MG63 (cell line): ENCODE data around the gene TCF7. TPM values are rescaled to one million over a fixed set of nuclear protein-coding genes. Genes with fewer than 3 reads are reported as not detected.

Source experiments
- DNase-seq: peaks from one replicate; pipeline ENCODE4 v3.0.0-alpha.2; 2020
- H3K27me3 ChIP-seq: fragments of 250-450 bp; sonication (Bioruptor Pico); 2 replicates; pipeline ENCODE4 v1.5.1; 2020; ENCODE audit warnings: mild to moderate bottlenecking, moderate library complexity
- H3K36me3 ChIP-seq: fragments of 250-450 bp; sonication (Bioruptor Pico); 2 replicates; pipeline ENCODE4 v1.5.1; 2020; ENCODE audit warnings: mild to moderate bottlenecking, moderate library complexity
- H3K4me3 ChIP-seq: fragments of 250-450 bp; sonication (Bioruptor Pico); 2 replicates; pipeline ENCODE4 v1.5.1; 2020; ENCODE audit warnings: mild to moderate bottlenecking, moderate library complexity
- H3K9me3 ChIP-seq: fragments of 250-450 bp; sonication (Bioruptor Pico); 2 replicates; pipeline ENCODE4 v1.5.1; 2020; ENCODE audit warnings: mild to moderate bottlenecking, moderate library complexity
- total RNA-seq: library from RNA; depleted of rRNA; stranded (reverse); fragments of >200 nt; shearing (Covaris generic); gene quantifications from 2 replicates; pipeline ENCODE4 v1.2.3, GENCODE V29; 2014; ENCODE audit warnings: low replicate concordance

TCF7 gene
- total RNA-seq, 1 experiment from 2014 or later = 12.0 TPM

- DNase-seq = no peak
- Histone ChIP-seq H3K4me3 (no peak overlapping the region), H3K9me3 (no peaks in the 10 kb centered on the region), H3K27me3 (no peaks in the 10 kb centered on the region), H3K36me3 (peaks cover 85% of the 10 kb centered on the region)
These were observed 18.9 kb downstream of the TCF7 start for GRCh38 chr5:134133188-134133994.

- Histone ChIP-seq H3K36me3 (peaks cover 89% of the 10 kb centered on the region), H3K9me3 (no peaks in the 10 kb centered on the region), H3K4me3 (no peak overlapping the region), H3K27me3 (no peaks in the 10 kb centered on the region)
- no peak for DNase-seq
These were observed 19.6 kb downstream of the TCF7 start for GRCh38 chr5:134133995-134134541.

DNA sequence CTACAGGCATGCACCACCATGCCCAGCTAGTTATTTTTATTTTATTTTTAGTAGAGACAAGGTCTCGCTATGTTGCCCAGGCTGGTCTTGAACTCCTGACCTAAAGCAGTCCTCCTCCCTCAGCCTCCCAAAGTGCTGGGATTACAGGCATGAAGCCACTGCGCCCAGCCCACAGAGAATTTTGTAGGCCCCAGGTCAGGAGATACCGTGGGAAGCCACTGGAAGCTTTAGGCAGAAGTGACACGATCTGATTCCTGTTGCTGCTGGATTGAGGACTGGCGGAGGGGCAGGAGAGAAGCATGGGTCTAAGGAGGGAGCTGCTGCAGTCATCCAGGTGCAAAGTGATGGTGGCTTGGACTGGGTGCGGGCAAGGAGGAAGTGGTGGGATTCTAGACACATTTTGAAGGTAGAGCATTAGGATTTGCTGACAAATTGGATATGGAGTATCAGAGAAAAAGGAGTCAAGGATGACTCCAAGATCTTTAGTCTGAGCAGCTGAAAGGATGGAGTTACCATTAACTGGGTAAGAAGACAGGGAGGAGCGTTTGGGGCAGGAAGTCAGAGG is 20.7 kb downstream of the TCF7 start:
- H3K4me3 ChIP-seq = no peak overlapping the region
- peaks cover 90% of the 10 kb centered on the region for H3K36me3 ChIP-seq
- no peaks in the 10 kb centered on the region for H3K9me3 ChIP-seq
- no peak for DNase-seq
- H3K27me3 ChIP-seq = no peaks in the 10 kb centered on the region

DNA sequence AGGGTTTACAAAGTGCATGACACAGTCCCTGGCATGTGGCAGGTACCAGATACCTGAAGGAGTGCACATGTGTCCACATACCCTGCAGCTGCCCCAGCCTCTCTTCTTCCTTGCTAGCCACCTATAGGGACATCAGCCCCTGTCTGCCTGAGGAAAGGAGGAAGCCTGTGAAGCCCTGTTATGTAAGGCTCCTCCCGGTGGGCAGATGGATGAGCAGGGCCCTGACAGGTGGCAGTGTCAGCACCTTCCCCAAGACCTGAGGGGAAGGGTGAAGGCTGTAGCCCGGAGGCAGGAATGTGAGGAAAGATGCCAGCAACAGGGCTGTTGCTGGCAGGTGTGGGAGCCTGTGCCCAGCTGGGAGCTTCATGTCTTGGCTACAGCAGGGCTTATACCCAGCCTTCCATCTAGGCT is 21.7 kb downstream of the TCF7 start:
- no peak for DNase-seq
- Histone ChIP-seq H3K4me3 (no peak overlapping the region), H3K36me3 (peaks cover 88% of the 10 kb centered on the region), H3K9me3 (no peaks in the 10 kb centered on the region), H3K27me3 (no peaks in the 10 kb centered on the region)

DNA sequence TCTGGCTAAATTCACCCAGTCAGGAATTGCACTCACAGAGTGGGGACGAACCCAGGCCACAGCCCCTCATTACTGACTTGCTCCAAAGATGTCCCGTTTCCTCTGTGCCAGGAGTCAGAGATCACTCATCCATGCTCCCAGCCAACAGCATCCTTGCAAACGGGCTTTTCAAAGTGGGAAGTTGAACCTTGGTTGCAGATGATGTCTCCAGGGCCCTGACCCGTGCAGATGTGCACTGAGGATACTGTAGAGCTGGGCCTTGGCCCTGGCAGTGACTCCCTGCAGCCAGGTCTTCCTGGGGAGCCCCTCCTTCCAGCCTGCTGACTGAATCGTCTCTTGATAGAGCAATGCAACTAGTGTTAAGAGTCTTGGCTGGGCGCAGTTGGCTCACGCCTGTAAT is 22.3 kb downstream of the TCF7 start:
- H3K36me3 ChIP-seq = peaks cover 87% of the 10 kb centered on the region
- H3K27me3 ChIP-seq = no peaks in the 10 kb centered on the region
- DNase-seq = no peak
- H3K4me3 ChIP-seq = no peak overlapping the region
- H3K9me3 ChIP-seq = no peaks in the 10 kb centered on the region

- H3K36me3 ChIP-seq = peaks cover 87% of the 10 kb centered on the region
- H3K4me3 ChIP-seq = no peak overlapping the region
- peak; percentile 51 for DNase-seq
- H3K9me3 ChIP-seq = no peaks in the 10 kb centered on the region
- H3K27me3 ChIP-seq = no peaks in the 10 kb centered on the region
These were observed 24.2 kb downstream of the TCF7 start for GRCh38 chr5:134138416-134139376.

DNA sequence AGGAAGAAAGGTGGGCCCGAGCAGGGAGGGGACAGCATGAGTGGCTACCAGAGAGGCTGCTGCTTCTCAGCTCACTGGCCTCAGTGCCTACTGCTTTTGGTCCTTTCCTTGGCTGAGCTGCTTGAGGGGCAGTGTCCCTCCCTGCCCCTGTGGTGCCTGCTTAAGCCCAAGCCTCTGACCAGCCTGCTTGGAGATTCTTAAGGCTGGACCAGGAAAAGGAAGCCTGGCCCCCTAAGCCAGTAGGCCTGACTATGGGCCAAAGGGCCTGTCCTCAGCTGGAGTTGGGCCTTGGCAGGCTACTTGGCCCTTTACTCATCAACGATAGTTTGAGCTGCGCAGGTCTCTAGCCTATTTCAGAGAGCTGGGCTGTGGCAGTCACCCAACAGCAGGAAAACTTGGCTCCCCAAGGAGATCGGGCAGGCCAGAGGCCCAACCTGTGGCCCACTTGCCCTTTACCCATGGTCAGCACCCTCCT is 24.9 kb downstream of the TCF7 start:
- Histone ChIP-seq H3K4me3 (no peak overlapping the region), H3K9me3 (no peaks in the 10 kb centered on the region), H3K27me3 (no peaks in the 10 kb centered on the region), H3K36me3 (peaks cover 87% of the 10 kb centered on the region)
- DNase-seq = peak; percentile 78

GRCh38 chr5:134139891-134140469 is 25.5 kb downstream of the TCF7 start:
- no peak overlapping the region for H3K4me3 ChIP-seq
- H3K36me3 ChIP-seq = peaks cover 87% of the 10 kb centered on the region
- no peak for DNase-seq

GRCh38 chr5:134140530-134141201 is 26.2 kb downstream of the TCF7 start:
- peaks cover 87% of the 10 kb centered on the region for H3K36me3 ChIP-seq
- no peak overlapping the region for H3K4me3 ChIP-seq
- H3K9me3 ChIP-seq = no peaks in the 10 kb centered on the region
- peak; percentile 75 for DNase-seq
- no peaks in the 10 kb centered on the region for H3K27me3 ChIP-seq

More at GRCh38 chr5:134139891-134140469, 25.5 kb downstream of the TCF7 start:
- Histone ChIP-seq H3K9me3 (no peaks in the 10 kb centered on the region), H3K27me3 (no peaks in the 10 kb centered on the region)

- Histone ChIP-seq H3K4me3 (no peak overlapping the region), H3K36me3 (peaks cover 87% of the 10 kb centered on the region), H3K27me3 (no peaks in the 10 kb centered on the region), H3K9me3 (no peaks in the 10 kb centered on the region)
- no peak for DNase-seq
These were observed 27.0 kb downstream of the TCF7 start for GRCh38 chr5:134141331-134142050.

GRCh38 chr5:134142052-134142451 is 27.6 kb downstream of the TCF7 start:
- no peak for DNase-seq
- Histone ChIP-seq H3K4me3 (no peak overlapping the region), H3K9me3 (no peaks in the 10 kb centered on the region), H3K36me3 (peaks cover 87% of the 10 kb centered on the region), H3K27me3 (no peaks in the 10 kb centered on the region)

GRCh38 chr5:134142806-134143205 is 28.3 kb downstream of the TCF7 start:
- no peaks in the 10 kb centered on the region for H3K27me3 ChIP-seq
- no peak overlapping the region for H3K4me3 ChIP-seq
- H3K9me3 ChIP-seq = no peaks in the 10 kb centered on the region
- no peak for DNase-seq
- H3K36me3 ChIP-seq = peaks cover 89% of the 10 kb centered on the region

DNA sequence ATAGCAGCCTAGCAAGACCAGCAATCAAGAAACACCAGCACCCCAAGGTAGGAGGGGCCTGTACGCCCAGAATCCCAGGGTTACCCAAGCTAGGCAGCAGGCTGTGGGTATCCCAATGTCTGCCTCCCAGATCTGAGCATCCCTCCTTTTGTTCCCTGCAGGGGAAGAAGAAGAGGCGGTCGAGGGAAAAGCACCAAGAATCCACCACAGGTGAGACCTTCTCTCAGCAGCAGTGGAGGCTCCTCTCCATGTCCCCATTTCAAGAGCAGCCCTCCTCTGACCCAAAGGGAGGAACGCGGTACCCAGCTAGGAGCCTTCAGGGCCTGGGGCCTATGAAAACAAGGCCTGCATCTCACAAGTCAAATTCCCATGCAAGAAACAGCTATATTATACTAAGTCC is 28.9 kb downstream of the TCF7 start:
- H3K36me3 ChIP-seq = peaks cover 88% of the 10 kb centered on the region
- DNase-seq = no peak
- no peak overlapping the region for H3K4me3 ChIP-seq
- no peaks in the 10 kb centered on the region for H3K27me3 ChIP-seq
- no peaks in the 10 kb centered on the region for H3K9me3 ChIP-seq

- peaks cover 85% of the 10 kb centered on the region for H3K36me3 ChIP-seq
- no peak for DNase-seq
- H3K27me3 ChIP-seq = no peaks in the 10 kb centered on the region
- H3K4me3 ChIP-seq = no peak overlapping the region
- H3K9me3 ChIP-seq = no peaks in the 10 kb centered on the region
These were observed 29.8 kb downstream of the TCF7 start for GRCh38 chr5:134143944-134144941.
